Measurements from ENCODE around the gene RSRP1.

- no peak; the same call in 2 of the 3 replicates for TF ChIP-seq CTCF (IDR thresholded peaks at IDR 0.05)
- TF ChIP-seq RFX5 (IDR thresholded peaks at IDR 0.05), result no peak
- TF ChIP-seq POLR2A (IDR thresholded peaks at IDR 0.05; ENCODE audit: low read length), result no peak
- TF ChIP-seq EP300 (IDR thresholded peaks at IDR 0.05), result no peak
- TF ChIP-seq POLR2AphosphoS2 (conservative IDR thresholded peaks at IDR 0.05; ENCODE audit: low read length), result no peak
- TF ChIP-seq HMGXB4 (CRISPR knock-in tag; IDR thresholded peaks at IDR 0.05; ENCODE audit: borderline replicate concordance), result no peak
- TF ChIP-seq SREBF2 (IDR thresholded peaks at IDR 0.05), result no peak
- TF ChIP-seq USF2 (IDR thresholded peaks at IDR 0.05), result no peak
Observed at GRCh38 chr1:25247829-25248754, 838 bp upstream of the RSRP1 start.
